ENCODE measurements around the gene LYAR.
A peak's percentile ranks its signal among the peaks of the same experiment; 100 is the strongest.
"Not testable (repeated sequence)": the region's sequence is repeated elsewhere in the genome, so short reads cannot be mapped to it uniquely, and the experiment has no call there.

LYAR gene

DNA sequence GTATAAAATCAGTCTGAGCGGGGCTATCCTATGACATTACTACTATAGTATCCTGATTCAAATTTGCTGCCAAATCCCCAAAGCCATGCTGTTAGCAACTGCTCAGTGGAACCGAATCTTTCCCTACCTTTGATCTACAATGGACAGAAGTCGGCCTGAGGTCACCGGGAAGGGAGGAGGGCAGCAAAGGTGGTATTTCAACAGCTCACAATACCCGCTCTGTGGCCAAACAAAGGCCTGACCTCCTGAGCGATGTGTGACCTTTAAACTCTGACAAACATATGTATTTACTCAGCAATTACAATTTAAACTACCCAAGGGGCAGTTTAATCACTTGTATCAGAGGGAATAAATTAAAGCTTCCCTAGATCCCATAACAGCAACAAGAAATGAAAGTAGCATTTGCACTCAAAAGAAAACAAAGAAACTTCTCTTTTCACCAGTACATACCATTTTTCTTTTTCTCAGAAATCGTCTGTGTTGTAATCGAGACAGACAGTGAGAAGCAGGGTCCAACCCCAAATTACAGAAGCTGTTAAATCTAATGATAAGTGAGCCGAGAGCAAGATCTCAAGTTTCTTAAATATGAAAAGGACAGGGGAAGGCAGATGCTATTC, 30.4 kb downstream of the LYAR start:
- no peak for DNase-seq (ENCODE audit: low read depth)

GRCh38 chr4:4257705-4258104, 32.2 kb downstream of the LYAR start:
- DNase-seq (ENCODE audit: low read depth) = not testable (repeated sequence)

GRCh38 chr4:4256799-4257198, 33.2 kb downstream of the LYAR start:
- DNase-seq (ENCODE audit: low read depth) = no peak

GRCh38 chr4:4254666-4255065, 35.3 kb downstream of the LYAR start:
- DNase-seq (ENCODE audit: low read depth) = no peak

DNA sequence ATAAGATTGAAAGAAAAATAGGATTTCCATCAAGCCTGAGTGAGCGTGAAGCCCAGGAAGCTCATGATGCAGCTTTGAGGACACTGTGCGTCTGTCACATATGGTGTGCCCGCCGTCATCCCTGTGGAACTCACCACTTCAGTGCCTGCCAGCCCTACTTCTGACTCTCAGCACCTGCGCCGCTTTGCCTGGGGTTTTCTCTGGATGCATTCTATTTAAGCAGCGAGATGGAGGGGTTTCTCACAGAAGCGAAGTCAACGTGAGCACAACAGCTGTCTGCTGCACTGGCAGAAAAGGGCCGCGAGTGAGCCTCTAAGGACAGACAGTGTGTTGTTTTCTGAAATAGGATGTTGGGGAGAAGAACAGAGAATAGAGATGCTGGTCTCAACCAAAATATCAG, 35.8 kb downstream of the LYAR start:
- DNase-seq (ENCODE audit: low read depth) = no peak

GRCh38 chr4:4249866-4250265, 40.1 kb downstream of the LYAR start:
- DNase-seq (ENCODE audit: low read depth) = no peak

DNA sequence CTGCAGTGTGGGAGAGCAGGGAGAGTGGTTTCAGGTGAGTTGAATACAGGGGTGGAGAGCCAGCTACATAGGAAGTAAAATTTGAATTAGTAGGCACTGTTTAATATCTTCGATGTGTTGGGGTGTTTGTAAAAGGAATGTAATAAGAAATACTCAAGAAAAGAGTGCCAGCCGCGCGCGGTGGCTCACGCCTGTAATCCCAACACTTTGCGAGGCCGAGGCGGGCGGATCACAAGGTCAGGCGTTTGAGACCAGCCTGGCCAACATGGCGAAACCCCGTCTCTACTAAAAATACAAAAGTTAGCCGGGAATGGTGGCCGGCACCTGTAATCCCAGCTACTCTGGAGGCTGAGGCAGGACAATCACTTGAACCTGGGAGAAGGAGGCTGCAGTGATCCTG, 40.6 kb downstream of the LYAR start:
- not testable (repeated sequence) for DNase-seq (ENCODE audit: low read depth)

DNA sequence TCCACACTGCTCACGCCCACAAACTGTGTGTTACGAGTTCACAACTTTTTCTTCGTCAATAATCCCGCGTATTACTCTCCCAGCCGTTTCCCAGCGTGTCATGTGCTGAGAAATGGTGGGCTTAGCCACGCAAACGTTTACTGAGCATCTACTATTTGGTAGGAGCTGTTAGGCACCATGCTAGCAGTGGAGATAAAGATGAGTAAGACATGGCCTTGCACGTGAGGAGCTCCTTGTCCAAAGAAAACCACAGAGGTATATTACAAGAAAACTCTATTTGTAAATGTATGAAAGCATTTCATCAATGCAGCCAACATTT, 41.1 kb downstream of the LYAR start:
- DNase-seq (ENCODE audit: low read depth) = no peak

DNA sequence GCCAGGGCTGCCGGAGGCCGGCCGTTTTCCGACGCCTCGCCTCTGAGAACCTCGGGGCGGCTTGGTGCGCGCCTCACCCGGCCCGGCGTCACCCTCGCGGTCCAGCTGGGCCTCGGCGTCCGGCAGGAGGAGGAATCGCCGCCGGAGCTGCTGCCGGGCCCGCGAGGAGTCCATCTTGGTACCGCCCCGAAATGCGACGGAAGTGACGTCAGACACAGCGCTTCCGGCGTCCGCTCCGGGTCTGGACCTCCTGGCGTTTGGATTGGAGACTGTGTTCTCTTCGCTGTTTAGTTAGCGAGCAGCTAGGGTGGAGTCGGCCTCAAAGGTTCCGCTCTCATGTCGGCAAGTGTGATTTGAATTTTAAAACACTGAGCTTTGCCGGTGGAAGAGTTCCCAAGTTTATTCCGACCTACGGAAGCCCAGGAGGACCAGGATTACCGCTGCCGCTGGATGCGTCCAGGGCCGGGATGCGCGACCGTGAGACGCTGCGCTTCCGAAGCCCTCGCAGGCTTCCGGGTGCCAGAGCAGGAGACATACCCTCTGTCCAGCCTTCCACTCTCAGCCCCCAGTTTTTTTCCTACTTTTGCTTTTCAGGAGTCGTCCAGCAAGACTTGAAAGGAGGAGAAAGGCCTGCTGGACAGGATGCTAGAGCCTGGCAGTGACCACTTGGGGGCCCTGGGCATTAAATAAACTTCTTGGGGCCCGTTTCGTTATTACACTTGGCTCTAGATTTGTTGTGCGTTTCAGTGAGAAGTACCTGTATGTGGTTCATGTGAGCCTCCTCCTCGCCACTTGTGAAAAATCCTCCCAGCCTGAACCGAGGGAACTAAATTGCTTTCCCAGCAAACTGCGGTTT, 41.7 kb downstream of the LYAR start, which contains the start of gene TMEM128:
Gene TMEM128 (minus strand): TSS at position 195 of the 856 bp plus-strand sequence. CDS start 21 bp downstream, at position 174.
- DNase-seq (ENCODE audit: low read depth) = peak; percentile 84

GRCh38 chr4:4247696-4248028, 42.3 kb downstream of the LYAR start:
- DNase-seq (ENCODE audit: low read depth) = no peak

GRCh38 chr4:4245172-4245571, 44.8 kb downstream of the LYAR start:
- no peak for DNase-seq (ENCODE audit: low read depth)

DNA sequence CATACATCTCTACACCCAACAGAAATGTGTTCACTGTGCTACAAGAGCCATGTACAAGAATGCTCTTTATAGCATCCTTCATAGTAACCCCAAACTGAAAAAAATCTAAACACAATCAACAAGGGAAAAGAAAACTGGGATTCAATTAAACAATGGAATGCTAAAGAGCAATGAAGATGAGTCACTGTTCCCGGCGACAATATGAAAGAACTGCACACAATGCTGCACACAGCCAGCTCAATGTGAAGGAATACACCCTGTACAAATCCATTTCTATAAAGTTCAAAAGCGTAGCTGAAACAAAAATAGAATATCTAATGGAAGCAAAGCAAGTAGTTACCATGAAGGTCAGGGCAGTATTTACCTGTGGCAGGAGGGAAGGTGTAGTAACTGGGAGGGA, 50.4 kb downstream of the LYAR start:
- not testable (repeated sequence) for DNase-seq (ENCODE audit: low read depth)

GRCh38 chr4:4233610-4234009, 56.3 kb downstream of the LYAR start:
- no peak for DNase-seq (ENCODE audit: low read depth)

GRCh38 chr4:4228356-4228668, 61.6 kb downstream of the LYAR start:
- no peak for DNase-seq (ENCODE audit: low read depth)

GRCh38 chr4:4227510-4228355, 62.2 kb downstream of the LYAR start:
- DNase-seq (ENCODE audit: low read depth) = no peak

- no peak for DNase-seq (ENCODE audit: low read depth)
Measured at GRCh38 chr4:4226606-4227438, 63.1 kb downstream of the LYAR start, which contains the start of gene OTOP1. OTOP1 (minus strand) TSS chr4:4226929; CDS start chr4:4226864, 65 bp downstream.

DNA sequence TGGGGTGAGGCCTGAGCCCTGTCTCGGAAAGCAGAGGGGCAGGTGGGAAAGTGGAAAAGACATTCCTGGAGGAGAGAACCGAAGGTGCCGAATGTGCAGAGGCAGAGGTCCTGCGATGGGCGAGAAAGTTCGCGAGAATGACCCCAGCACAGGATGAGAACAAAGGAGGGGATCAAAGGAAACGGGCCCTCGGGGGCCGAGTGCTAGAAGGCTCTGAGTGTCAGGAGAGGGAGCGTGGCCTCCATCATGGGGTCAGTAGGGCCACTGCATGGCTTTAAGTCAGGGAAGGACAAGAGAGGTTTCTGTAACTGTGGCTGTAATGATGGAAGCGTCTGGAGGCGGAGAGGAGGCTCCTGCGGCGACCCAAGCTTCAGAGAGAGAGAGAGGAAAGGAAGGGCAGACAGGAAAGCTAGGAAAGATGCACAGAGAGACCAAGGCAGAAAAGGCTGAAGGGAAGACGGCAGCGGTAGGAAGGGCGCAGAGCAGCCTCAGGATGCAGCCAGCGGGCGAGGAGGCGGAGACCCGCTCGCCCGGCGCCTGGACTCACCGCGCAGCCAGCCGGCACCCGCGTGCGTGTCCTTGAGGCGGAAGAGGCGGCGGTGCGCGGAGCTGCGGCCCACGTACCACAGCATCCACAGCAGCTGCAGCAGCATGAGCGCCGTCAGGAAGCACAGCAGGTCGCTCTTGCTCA, 63.9 kb downstream of the LYAR start:
- DNase-seq (ENCODE audit: low read depth) = no peak
